Right lobe of liver (tissue), 4 donors: ENCODE measurements around the gene ZNF385B.

Experiments
- CTCF ChIP-seq, 4 donors: fragments of 200-600 bp in 3 of 4; fragments of 450-650 bp in 1 of 4; IDR thresholded peaks; one replicate each; pipeline versions ENCODE4 v1.5.1 to v1.8.0; 2016 to 2022; ENCODE audit warnings: antibody characterized with exemption in 4 of 4, mild to moderate bottlenecking in 2 of 4
- POLR2A ChIP-seq: fragments of 450-650 bp; IDR thresholded peaks from one replicate; pipeline ENCODE4 v1.6.1; 2017; ENCODE audit warnings: antibody characterized with exemption, mild to moderate bottlenecking
- donor health status: DM: no; HTN: no; CAD: no.
- donor health status: DM: no; HTN: no; CAD: no.
- donor health status: DM: no; HTN: yes; CAD: no.

GRCh38 chr2:179619947-179620467 is 241.4 kb downstream of the ZNF385B start:
- TF ChIP-seq POLR2A, result no peak
- no peak for TF ChIP-seq CTCF (IDR thresholded peaks at IDR 0.05)
